HEK293 (cell line): ENCODE results near the gene SULT1C4.

Experiments
- CTCF ChIA-PET: fragments of 350-600 bp; formaldehyde crosslinking; extraction: SDS; loops from one replicate; lab custom pipeline; 2021; ENCODE audit warnings: antibody characterized with exemption; lab: Yijun Ruan, JAX
- POLR2A ChIA-PET: fragments of 300-600 bp; formaldehyde crosslinking; extraction: SDS; loops from one replicate; lab custom pipeline; 2020; ENCODE audit warnings: antibody characterized with exemption, inconsistent platforms; lab: Yijun Ruan, JAX
- H3K27ac ChIP-seq: fragments of 200-500 bp; sonication (Bioruptor generic); 2 replicates; pipeline ENCODE4 v1.5.1; 2014; ENCODE audit warnings: low read depth, low read length, control low read depth, inconsistent platforms; ENCODE audit errors: extremely low read depth
- H3K36me3 ChIP-seq, 2 experiments: fragments of 200-500 bp in 1 of 2; sonication (Bioruptor generic) in 1 of 2; 1 replicate in 1 of 2; 2 replicates in 1 of 2; pipeline ENCODE4 v1.5.1; 2014 to 2017; ENCODE audit warnings: inconsistent platforms in 2 of 2, low read length in 2 of 2; ENCODE audit not compliant: control insufficient read depth in 2 of 2, insufficient read depth in 1 of 2
- H3K4me1 ChIP-seq: fragments of 200-500 bp; sonication (Bioruptor generic); 2 replicates; pipeline ENCODE4 v1.5.1; 2014; ENCODE audit warnings: mild to moderate bottlenecking, low read length, inconsistent platforms; ENCODE audit not compliant: control insufficient read depth, insufficient read depth
- H3K4me3 ChIP-seq: 2 replicates; pipeline ENCODE4 v1.5.1; 2011; ENCODE audit warnings: low read depth, mild to moderate bottlenecking, control low read depth, low read length, moderate library complexity
- H3K9me3 ChIP-seq: fragments of 200-500 bp; sonication (Bioruptor generic); 2 replicates; pipeline ENCODE4 v1.5.1; 2014; ENCODE audit warnings: low read depth, low read length, inconsistent platforms; ENCODE audit not compliant: control insufficient read depth, insufficient read depth
- BCL11A ChIP-seq: fragments of 450-650 bp; formaldehyde crosslinking; IDR thresholded peaks from 2 replicates; pipeline ENCODE4 v1.5.1; 2016; ENCODE audit warnings: low read depth, missing biosample characterization, missing genetic modification characterization
- PRDM1 ChIP-seq: fragments of 450-650 bp; formaldehyde crosslinking; IDR thresholded peaks from 2 replicates; pipeline ENCODE4; 2016; ENCODE audit warnings: missing biosample characterization, missing genetic modification characterization
- REPIN1 ChIP-seq: fragments of 450-650 bp; formaldehyde crosslinking; IDR thresholded peaks from 2 replicates; pipeline ENCODE4 v1.5.1; 2017; ENCODE audit warnings: missing biosample characterization, missing genetic modification characterization, low read depth
- SETDB1 ChIP-seq: IDR thresholded peaks from one replicate; pipeline ENCODE4 v1.6.1; 2017; ENCODE audit warnings: mild to moderate bottlenecking, low read length, moderate library complexity, mixed read lengths; ENCODE audit not compliant: insufficient read length
- TRIM28 ChIP-seq: IDR thresholded peaks from 2 replicates; pipeline ENCODE4 v1.6.1; 2011; ENCODE audit warnings: low read length, control low read depth, borderline replicate concordance
- ZNF302 ChIP-seq: fragments of 450-650 bp; formaldehyde crosslinking; IDR thresholded peaks from 2 replicates; pipeline ENCODE4 v1.5.1; 2016; ENCODE audit warnings: missing biosample characterization, missing genetic modification characterization, low read depth
- ZNF521 ChIP-seq: fragments of 450-650 bp; formaldehyde crosslinking; IDR thresholded peaks from 2 replicates; pipeline ENCODE4 v1.5.1; 2017; ENCODE audit warnings: missing biosample characterization, mild to moderate bottlenecking, missing genetic modification characterization
- ZNF548 ChIP-seq: fragments of 450-650 bp; formaldehyde crosslinking; IDR thresholded peaks from 2 replicates; pipeline ENCODE4 v1.5.1; 2016; ENCODE audit warnings: missing biosample characterization, missing genetic modification characterization
- ZNF558 ChIP-seq: fragments of 450-650 bp; formaldehyde crosslinking; IDR thresholded peaks from 2 replicates; pipeline ENCODE4 v1.5.1; 2016; ENCODE audit warnings: missing biosample characterization, missing genetic modification characterization
- ZNF610 ChIP-seq: fragments of 450-650 bp; formaldehyde crosslinking; IDR thresholded peaks from 2 replicates; pipeline ENCODE4 v1.5.1; 2016; ENCODE audit warnings: missing biosample characterization, missing genetic modification characterization, borderline replicate concordance
- TF ChIP-seq, protein P1 (sequence below): fragments of 450-650 bp; formaldehyde crosslinking; conservative IDR thresholded peaks from 2 replicates; pipeline ENCODE4 v1.5.1; 2016; ENCODE audit warnings: low read depth, missing biosample characterization, missing genetic modification characterization
- TF ChIP-seq, protein P2 (sequence below): fragments of 450-650 bp; IDR thresholded peaks from 2 replicates; pipeline ENCODE4 v1.5.1; 2018; ENCODE audit warnings: missing biosample characterization, missing genetic modification characterization

The SULT1C4 gene

DNA sequence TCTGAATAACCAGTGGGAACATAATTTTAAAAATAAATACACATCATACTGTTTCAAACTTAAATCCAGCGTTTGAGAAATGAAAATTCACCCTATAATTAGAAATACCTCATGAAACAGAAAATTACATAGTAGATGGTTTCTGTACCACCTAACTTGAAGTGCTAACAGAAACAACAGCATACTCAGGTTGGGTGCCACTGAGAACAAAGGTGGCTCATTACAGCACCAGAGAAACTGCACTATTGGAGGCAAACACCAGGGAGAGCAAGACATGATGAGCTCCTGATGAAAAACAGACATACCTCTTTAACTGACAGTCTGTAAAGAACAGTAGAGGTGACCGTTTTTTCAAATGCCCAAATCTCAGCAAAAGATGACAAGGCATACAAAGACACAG is 12.6 kb downstream of the SULT1C4 start:
- Histone ChIP-seq H3K4me1 (no peaks in the 10 kb centered on the region), H3K36me3 (peaks cover 0 to 43% of the 10 kb centered on the region in 2 experiments; a peak in 1 of 3 replicates), H3K9me3 (no peaks in the 10 kb centered on the region), H3K27ac (no peak overlapping the region), H3K4me3 (no peak overlapping the region)
- TF ChIP-seq REPIN1 (no peak), BCL11A (tag by site-specific recombination) (no peak), ZNF610 (tag by site-specific recombination) (no peak)
- ChIA-PET POLR2A (no interaction called here), CTCF (interaction anchor here (0.9 kb wide), 1 partner anchor 246 kb away, joined by 5 read pairs; no protein-coding TSS in a partner anchor)

DNA sequence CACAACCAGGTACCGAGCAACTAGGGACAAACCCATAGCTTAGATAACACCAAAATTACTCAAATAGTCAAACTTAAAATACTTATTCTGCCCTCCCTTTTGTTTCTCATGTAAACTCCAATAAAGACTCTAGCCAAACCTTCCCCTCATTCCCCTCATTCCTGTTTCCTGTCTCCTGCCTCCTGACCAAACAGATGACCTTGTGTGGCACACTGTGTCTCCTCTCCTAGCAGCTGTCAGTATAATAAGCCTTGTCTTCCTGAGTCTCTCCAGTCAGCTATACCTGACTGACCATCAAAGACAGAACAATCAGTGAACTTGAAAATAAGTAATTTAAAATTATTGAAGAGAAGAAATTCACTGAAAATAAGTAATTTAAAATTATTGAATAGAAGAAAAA is 14.3 kb downstream of the SULT1C4 start:
- POLR2A ChIA-PET, result no interaction called here
- H3K36me3 ChIP-seq, result peaks cover 0 to 28% of the 10 kb centered on the region in 2 experiments; a peak in 1 of 3 replicates
- TF ChIP-seq ZNF302 (tag by site-specific recombination) (no peak), ZNF548 (no peak), ZNF521 (tag by site-specific recombination) (no peak), ZNF558 (tag by site-specific recombination) (no peak)
- TF ChIP-seq, protein P1, sequence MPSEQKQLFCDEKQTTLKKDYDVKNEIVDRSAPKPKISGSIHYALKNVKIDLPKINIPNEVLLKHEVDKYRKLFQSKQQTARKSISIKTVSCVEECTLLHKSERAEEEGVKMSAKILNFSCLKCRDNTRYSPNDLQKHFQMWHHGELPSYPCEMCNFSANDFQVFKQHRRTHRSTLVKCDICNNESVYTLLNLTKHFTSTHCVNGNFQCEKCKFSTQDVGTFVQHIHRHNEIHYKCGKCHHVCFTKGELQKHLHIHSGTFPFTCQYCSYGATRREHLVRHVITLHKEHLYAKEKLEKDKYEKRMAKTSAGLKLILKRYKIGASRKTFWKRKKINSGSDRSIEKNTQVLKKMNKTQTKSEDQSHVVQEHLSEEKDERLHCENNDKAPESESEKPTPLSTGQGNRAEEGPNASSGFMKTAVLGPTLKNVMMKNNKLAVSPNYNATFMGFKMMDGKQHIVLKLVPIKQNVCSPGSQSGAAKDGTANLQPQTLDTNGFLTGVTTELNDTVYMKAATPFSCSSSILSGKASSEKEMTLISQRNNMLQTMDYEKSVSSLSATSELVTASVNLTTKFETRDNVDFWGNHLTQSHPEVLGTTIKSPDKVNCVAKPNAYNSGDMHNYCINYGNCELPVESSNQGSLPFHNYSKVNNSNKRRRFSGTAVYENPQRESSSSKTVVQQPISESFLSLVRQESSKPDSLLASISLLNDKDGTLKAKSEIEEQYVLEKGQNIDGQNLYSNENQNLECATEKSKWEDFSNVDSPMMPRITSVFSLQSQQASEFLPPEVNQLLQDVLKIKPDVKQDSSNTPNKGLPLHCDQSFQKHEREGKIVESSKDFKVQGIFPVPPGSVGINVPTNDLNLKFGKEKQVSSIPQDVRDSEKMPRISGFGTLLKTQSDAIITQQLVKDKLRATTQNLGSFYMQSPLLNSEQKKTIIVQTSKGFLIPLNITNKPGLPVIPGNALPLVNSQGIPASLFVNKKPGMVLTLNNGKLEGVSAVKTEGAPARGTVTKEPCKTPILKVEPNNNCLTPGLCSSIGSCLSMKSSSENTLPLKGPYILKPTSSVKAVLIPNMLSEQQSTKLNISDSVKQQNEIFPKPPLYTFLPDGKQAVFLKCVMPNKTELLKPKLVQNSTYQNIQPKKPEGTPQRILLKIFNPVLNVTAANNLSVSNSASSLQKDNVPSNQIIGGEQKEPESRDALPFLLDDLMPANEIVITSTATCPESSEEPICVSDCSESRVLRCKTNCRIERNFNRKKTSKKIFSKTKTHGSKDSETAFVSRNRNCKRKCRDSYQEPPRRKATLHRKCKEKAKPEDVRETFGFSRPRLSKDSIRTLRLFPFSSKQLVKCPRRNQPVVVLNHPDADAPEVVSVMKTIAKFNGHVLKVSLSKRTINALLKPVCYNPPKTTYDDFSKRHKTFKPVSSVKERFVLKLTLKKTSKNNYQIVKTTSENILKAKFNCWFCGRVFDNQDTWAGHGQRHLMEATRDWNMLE (tag by site-specific recombination), result no peak
- TF ChIP-seq, all 188 proteins: peak for 0
- H3K27ac ChIP-seq, result no peak overlapping the region
- H3K4me3 ChIP-seq, result no peak overlapping the region
- CTCF ChIA-PET, result interaction anchor here (0.9 kb wide), 1 partner anchor 244 kb away, joined by 3 read pairs; no protein-coding TSS in a partner anchor
- H3K9me3 ChIP-seq, result no peaks in the 10 kb centered on the region
- H3K4me1 ChIP-seq, result no peaks in the 10 kb centered on the region

DNA sequence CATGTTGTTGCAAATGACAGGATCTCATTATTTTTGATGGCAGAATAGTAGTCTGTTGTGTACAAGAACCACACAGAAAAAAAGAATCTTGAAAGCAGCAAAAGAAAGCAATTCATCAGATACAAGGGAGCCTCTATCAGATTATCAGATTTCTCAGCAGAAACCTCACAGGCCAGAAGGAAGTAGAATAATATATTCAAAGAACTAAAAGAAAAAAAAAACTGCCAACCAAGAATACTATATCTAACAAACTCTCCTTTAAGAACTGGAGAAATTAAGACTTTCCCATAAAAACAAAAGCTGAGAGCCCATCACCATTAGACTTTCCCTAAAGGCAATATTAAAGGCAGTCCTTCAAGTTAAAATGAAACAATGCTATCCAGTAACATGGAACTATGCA is 15.4 kb downstream of the SULT1C4 start:
- POLR2A ChIA-PET, result no interaction called here
- CTCF ChIA-PET, result no interaction called here
- TF ChIP-seq TRIM28 (peak; percentile 53; the same call in 1 of the 2 replicates), SETDB1 (peak; percentile 97), PRDM1 (tag by site-specific recombination) (0 out of 2 replicates have a peak, but pooled peaks have one; percentile 24)
- TF ChIP-seq, protein P2, sequence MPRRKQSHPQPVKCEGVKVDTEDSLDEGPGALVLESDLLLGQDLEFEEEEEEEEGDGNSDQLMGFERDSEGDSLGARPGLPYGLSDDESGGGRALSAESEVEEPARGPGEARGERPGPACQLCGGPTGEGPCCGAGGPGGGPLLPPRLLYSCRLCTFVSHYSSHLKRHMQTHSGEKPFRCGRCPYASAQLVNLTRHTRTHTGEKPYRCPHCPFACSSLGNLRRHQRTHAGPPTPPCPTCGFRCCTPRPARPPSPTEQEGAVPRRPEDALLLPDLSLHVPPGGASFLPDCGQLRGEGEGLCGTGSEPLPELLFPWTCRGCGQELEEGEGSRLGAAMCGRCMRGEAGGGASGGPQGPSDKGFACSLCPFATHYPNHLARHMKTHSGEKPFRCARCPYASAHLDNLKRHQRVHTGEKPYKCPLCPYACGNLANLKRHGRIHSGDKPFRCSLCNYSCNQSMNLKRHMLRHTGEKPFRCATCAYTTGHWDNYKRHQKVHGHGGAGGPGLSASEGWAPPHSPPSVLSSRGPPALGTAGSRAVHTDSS (tag by site-specific recombination), result no peak
- no peak overlapping the region for H3K27ac ChIP-seq
- H3K4me3 ChIP-seq, result no peak overlapping the region
- H3K4me1 ChIP-seq, result no peaks in the 10 kb centered on the region
- peaks cover 0 to 19% of the 10 kb centered on the region in 2 experiments; a peak in 1 of 3 replicates for H3K36me3 ChIP-seq
- no peaks in the 10 kb centered on the region for H3K9me3 ChIP-seq
